GM12891 (cell line): ENCODE data around the gene CYP24A1.

Experiments used
- PAX5 ChIP-seq: IDR thresholded peaks from 2 replicates; pipeline ENCODE4 v1.6.1; 2011; ENCODE audit warnings: low read length, moderate library complexity, mild to moderate bottlenecking; ENCODE audit not compliant: insufficient read depth, severe bottlenecking
- POLR2A ChIP-seq: IDR thresholded peaks from 2 replicates; pipeline ENCODE4 v1.6.1; 2011; ENCODE audit warnings: low read depth, low read length, control low read depth
- POLR2AphosphoS5 ChIP-seq: IDR thresholded peaks from 2 replicates; pipeline ENCODE4 v1.6.1; 2011; ENCODE audit warnings: low read depth, low read length, control low read depth
- POU2F2 ChIP-seq: IDR thresholded peaks from 2 replicates; pipeline ENCODE4 v1.6.1; 2011; ENCODE audit warnings: low read depth, mild to moderate bottlenecking, control low read depth, low read length, moderate library complexity
- SPI1 ChIP-seq: IDR thresholded peaks from 2 replicates; pipeline ENCODE4 v1.6.1; 2011; ENCODE audit warnings: low read depth, low read length, control low read depth
- TAF1 ChIP-seq: IDR thresholded peaks from 2 replicates; pipeline ENCODE4 v1.6.1; 2011; ENCODE audit warnings: low read depth, low read length, control low read depth

DNA sequence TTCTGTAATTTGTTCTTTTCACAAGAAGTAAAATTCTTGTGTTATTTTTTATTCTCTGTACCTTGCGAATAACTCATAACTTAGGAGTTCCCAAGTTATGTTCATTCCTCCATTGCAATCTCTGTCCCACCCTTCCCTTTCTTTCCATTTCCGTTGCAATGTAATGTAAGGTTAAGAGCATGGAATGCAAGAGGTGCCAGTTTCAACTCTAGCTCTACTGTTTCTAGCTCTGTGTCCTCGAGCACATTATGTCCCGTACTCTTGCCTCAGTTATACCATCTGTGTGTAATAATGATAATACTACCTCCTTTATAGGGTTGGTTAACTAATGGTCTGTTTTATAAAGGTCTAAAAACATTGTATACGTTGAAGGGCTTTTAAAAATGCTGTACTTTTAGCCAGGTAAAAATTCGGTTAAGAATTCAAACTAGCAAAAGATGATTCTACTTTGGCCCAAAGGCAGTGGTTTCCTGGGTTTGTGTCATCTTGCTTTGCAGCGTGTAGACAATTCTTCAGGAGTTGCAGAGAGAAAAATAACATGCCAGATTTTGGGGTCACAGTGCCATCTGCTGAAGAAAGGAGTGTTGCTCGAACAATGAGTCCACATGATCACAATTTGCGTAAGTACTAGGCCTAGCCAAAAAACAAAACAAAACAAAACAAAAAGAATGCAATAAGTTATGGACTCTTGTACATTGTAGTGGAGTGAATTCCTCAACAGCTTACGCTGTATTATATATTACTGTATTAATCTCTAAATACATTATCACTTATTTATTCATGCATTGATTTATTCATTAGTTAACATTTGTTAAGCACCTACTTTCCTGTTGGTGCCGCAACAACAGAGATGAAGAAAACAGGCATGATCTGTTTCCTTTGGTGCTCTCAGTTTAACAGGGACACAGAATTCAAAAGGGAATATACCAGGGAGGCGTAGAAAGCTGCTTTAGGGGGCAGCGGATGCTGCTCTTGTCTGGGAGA lies 24.1 kb upstream of the CYP24A1 start:
- TF ChIP-seq PAX5 = no peak
- no peak for TF ChIP-seq TAF1
- TF ChIP-seq POLR2AphosphoS5 = no peak
- no peak for TF ChIP-seq POLR2A
- TF ChIP-seq SPI1 = no peak
- no peak for TF ChIP-seq POU2F2
